H1 (cell line): ENCODE data around the gene HIVEP3. TPM values are rescaled to one million over a fixed set of nuclear protein-coding genes. Genes with fewer than 3 reads are reported as not detected.

Experiments used
- CTCF ChIA-PET: fragments of 300-600 bp; sonication (Branson Sonifier 250); formaldehyde crosslinking; loops from one replicate; lab custom pipeline; 2021; ENCODE audit not compliant: partially characterized antibody; lab: Charles Lee
- POLR2A ChIA-PET: fragments of 300-600 bp; sonication (Branson Sonifier 250); formaldehyde crosslinking; loops from one replicate; lab custom pipeline; 2021; ENCODE audit warnings: inconsistent platforms; ENCODE audit not compliant: partially characterized antibody; lab: Charles Lee
- DNase-seq, 2 experiments: peaks; one replicate each; pipeline versions ENCODE4 v3.0.0 to v3.0.0-alpha.2; 2010 to 2022; ENCODE audit warnings: low spot score in 2 of 2, low read depth in 1 of 2, mixed read lengths in 1 of 2
- FAIRE-seq: peaks from 2 replicates; lab custom pipeline; 2011; peaks lifted over from hg19 to GRCh38; lab: Jason Lieb, UNC
- H2AFZ ChIP-seq: 2 replicates; pipeline ENCODE4 v1.8.1; 2012; ENCODE audit warnings: low read length, inconsistent platforms
- H2AK5ac ChIP-seq: 2 replicates; pipeline ENCODE4 v1.6.1; 2013; ENCODE audit warnings: low read depth, low read length
- H2BK120ac ChIP-seq: replicated peaks from 2 replicates; pipeline ENCODE3; 2013; ENCODE audit warnings: low read depth, low read length, inconsistent platforms
- H2BK12ac ChIP-seq: 2 replicates; pipeline ENCODE4 v1.6.1; 2013; ENCODE audit warnings: low read depth, low read length
- H2BK15ac ChIP-seq: 2 replicates; pipeline ENCODE4 v1.6.1; 2013; ENCODE audit warnings: low read length
- H2BK20ac ChIP-seq: 2 replicates; pipeline ENCODE4 v1.6.1; 2013; ENCODE audit warnings: low read length
- H2BK5ac ChIP-seq: 2 replicates; pipeline ENCODE4 v1.6.1; 2013; ENCODE audit warnings: low read depth, low read length
- H3K14ac ChIP-seq: 2 replicates; pipeline ENCODE4 v1.6.1; 2013; ENCODE audit warnings: inconsistent platforms; ENCODE audit not compliant: insufficient read length
- H3K18ac ChIP-seq: 2 replicates; pipeline ENCODE4 v1.6.1; 2013; ENCODE audit warnings: low read length; ENCODE audit errors: extremely low read depth
- H3K23ac ChIP-seq: 2 replicates; pipeline ENCODE4 v1.6.1; 2013; ENCODE audit warnings: inconsistent platforms; ENCODE audit not compliant: insufficient read length
- H3K23me2 ChIP-seq: 2 replicates; pipeline ENCODE4 v1.6.1; 2013; ENCODE audit warnings: low read depth, low read length
- H3K27ac ChIP-seq: 2 replicates; pipeline ENCODE4 v1.6.1; 2011; ENCODE audit warnings: low read depth, low read length, inconsistent platforms
- H3K27me3 ChIP-seq, 4 experiments: replicated peaks in 1 of 4; 1 replicate in 1 of 4; 2 replicates in 3 of 4; pipeline versions ENCODE4 v1.6.1 to v1.8.1; 2011 to 2013; ENCODE audit warnings: low read length in 3 of 4, mild to moderate bottlenecking in 3 of 4, inconsistent platforms in 2 of 4, mixed read lengths in 2 of 4, moderate library complexity in 1 of 4; ENCODE audit not compliant: control insufficient read depth in 3 of 4, insufficient read depth in 3 of 4; ENCODE audit errors: extremely low read depth in 1 of 4
- H3K36me3 ChIP-seq, 4 experiments: 2 replicates each; pipeline versions ENCODE4 v1.6.1 to v1.8.1; 2011 to 2013; ENCODE audit warnings: mild to moderate bottlenecking in 4 of 4, low read length in 3 of 4, moderate library complexity in 2 of 4, control low read depth in 1 of 4, inconsistent platforms in 1 of 4; ENCODE audit not compliant: insufficient read depth in 4 of 4, control insufficient read depth in 2 of 4
- H3K4ac ChIP-seq: replicated peaks from 2 replicates; pipeline ENCODE3; 2013; ENCODE audit warnings: low read length, low read depth, mixed read lengths, inconsistent platforms; ENCODE audit not compliant: insufficient read length
- H3K4me1 ChIP-seq, 4 experiments: replicated peaks in 1 of 4; 1 replicate in 1 of 4; 2 replicates in 3 of 4; pipeline versions ENCODE4 v1.6.1 to v1.8.1; 2011 to 2013; ENCODE audit warnings: low read length in 3 of 4, inconsistent platforms in 2 of 4, mixed read lengths in 1 of 4; ENCODE audit not compliant: insufficient read depth in 4 of 4, control insufficient read depth in 3 of 4
- H3K4me2 ChIP-seq, 2 experiments: 2 replicates each; pipeline versions ENCODE4 v1.6.1 to v1.8.1; 2011 to 2013; ENCODE audit warnings: low read depth in 2 of 2, low read length in 2 of 2, control low read depth in 1 of 2, inconsistent platforms in 1 of 2, mild to moderate bottlenecking in 1 of 2; ENCODE audit not compliant: insufficient read depth in 1 of 2
- H3K4me3 ChIP-seq, 4 experiments: fragments of 200-600, 300-600 bp in 1 of 4; sonication (generic), shearing (Covaris generic), sonication (Bioruptor Twin) in 1 of 4; 2 replicates each; pipeline versions ENCODE4 v1.5.1 to v1.8.1; 2011 to 2016; ENCODE audit warnings: low read length in 4 of 4, low read depth in 3 of 4, control low read depth in 2 of 4, inconsistent platforms in 2 of 4, mild to moderate bottlenecking in 2 of 4, mixed read lengths in 1 of 4, moderate library complexity in 1 of 4; ENCODE audit not compliant: insufficient read depth in 2 of 4; ENCODE audit errors: extremely low read depth in 1 of 4
- H3K56ac ChIP-seq: replicated peaks from 2 replicates; pipeline ENCODE3; 2013; ENCODE audit warnings: low read depth, mild to moderate bottlenecking, mixed read lengths, low read length, inconsistent platforms; ENCODE audit not compliant: insufficient read length
- H3K79me1 ChIP-seq: 2 replicates; pipeline ENCODE4 v1.6.1; 2013; ENCODE audit warnings: low read depth, low read length, control low read depth
- H3K79me2 ChIP-seq, 2 experiments: 2 replicates each; pipeline versions ENCODE4 v1.6.1 to v1.8.1; 2012 to 2013; ENCODE audit warnings: low read length in 2 of 2, mild to moderate bottlenecking in 2 of 2, inconsistent platforms in 1 of 2; ENCODE audit not compliant: insufficient read depth in 2 of 2, control insufficient read depth in 1 of 2
- H3K9ac ChIP-seq, 4 experiments: replicated peaks in 1 of 4; 1 replicate in 1 of 4; 2 replicates in 3 of 4; pipeline versions ENCODE4 v1.6.1 to v1.8.1; 2011 to 2013; ENCODE audit warnings: low read depth in 3 of 4, low read length in 3 of 4, control low read depth in 2 of 4, mild to moderate bottlenecking in 2 of 4, moderate library complexity in 2 of 4, inconsistent platforms in 1 of 4; ENCODE audit errors: extremely low read depth in 1 of 4
- H3K9me3 ChIP-seq, 2 experiments: 2 replicates each; pipeline versions ENCODE4 v1.6.1 to v1.8.1; 2012 to 2013; ENCODE audit warnings: mild to moderate bottlenecking in 2 of 2, moderate library complexity in 2 of 2, control low read depth in 1 of 2, inconsistent platforms in 1 of 2, low read depth in 1 of 2, low read length in 1 of 2, mixed read lengths in 1 of 2; ENCODE audit not compliant: insufficient read depth in 2 of 2
- H4K20me1 ChIP-seq, 2 experiments: replicated peaks in 1 of 2; 2 replicates each; pipeline versions ENCODE3 to v1.8.1; 2011 to 2013; ENCODE audit warnings: inconsistent platforms in 2 of 2, low read length in 2 of 2, mild to moderate bottlenecking in 1 of 2; ENCODE audit not compliant: insufficient read depth in 2 of 2, control insufficient read depth in 1 of 2
- H4K5ac ChIP-seq: 2 replicates; pipeline ENCODE4 v1.6.1; 2013; ENCODE audit warnings: low read length, low read depth, mixed read lengths, inconsistent platforms; ENCODE audit not compliant: insufficient read length
- H4K8ac ChIP-seq: 2 replicates; pipeline ENCODE4 v1.8.0; 2013; ENCODE audit warnings: mild to moderate bottlenecking, moderate library complexity, low read length, inconsistent platforms; ENCODE audit not compliant: insufficient read depth; ENCODE audit errors: extremely low read depth
- H4K91ac ChIP-seq: replicated peaks from 2 replicates; pipeline ENCODE3; 2013; ENCODE audit warnings: low read length, mixed read lengths, inconsistent platforms; ENCODE audit not compliant: insufficient read length
- JUND ChIP-seq: IDR thresholded peaks from 2 replicates; pipeline ENCODE4 v1.6.1; 2011; ENCODE audit warnings: mild to moderate bottlenecking, improper control_type of control experiment, low read length
- NRF1 ChIP-seq: IDR thresholded peaks from 2 replicates; pipeline ENCODE4 v1.6.1; 2011; ENCODE audit warnings: mild to moderate bottlenecking, low read depth, low read length, improper control_type of control experiment
- WGBS, 2 experiments: shearing (Covaris generic) in 1 of 2; methylation state at CpG; one replicate each; pipeline versions ENCODE4 v1.1.6 to v1.1.7; 2013 to 2015; ENCODE audit warnings: low lambda C conversion rate in 2 of 2, mixed read lengths in 2 of 2, inconsistent platforms in 1 of 2, low coverage in 1 of 2, missing lambda C conversion rate in 1 of 2; ENCODE audit not compliant: insufficient replicate concordance in 2 of 2, insufficient coverage in 1 of 2, insufficient read length in 1 of 2; ENCODE audit errors: extremely low coverage in 1 of 2, missing lambda C conversion rate in 1 of 2; 5-methylcytosine and 5-hydroxymethylcytosine counted together
- polyA plus RNA-seq, 7 experiments: library from polyadenylated mRNA; depleted of rRNA in 3 of 7; stranded (reverse) in 5 of 7; unstranded in 2 of 7; fragments of >200 nt in 5 of 7; fragments of 200-250 nt in 2 of 7; gene quantifications; 1 replicate in 5 of 7; 2 replicates in 1 of 7; 4 replicates in 1 of 7; pipeline versions ENCODE4 v1.2.1 to v1.2.3, GENCODE V29; 2011 to 2013; ENCODE audit warnings: missing spikeins in 2 of 7, mixed read lengths in 2 of 7
- total RNA-seq: library from RNA; stranded (reverse); fragmentation: NEBNext Ultra II Directional; extraction: Animal tissue kit (Norgen Biotek cat#: 25700); gene quantifications from 2 replicates; pipeline ENCODE4 v1.2.1, GENCODE V29; 2021

HIVEP3 gene
- total and polyA plus RNA-seq, 2 of the 8 experiments (the other 6 are each of a cell fraction or from before 2014, with no cell fraction given), result 0.24 to 0.69 TPM

GRCh38 chr1:41870076-41870562 is 48.6 kb downstream of the HIVEP3 start:
- H4K91ac ChIP-seq, result no peak overlapping the region
- H3K14ac ChIP-seq, result no peak overlapping the region
- H2BK5ac ChIP-seq, result no peak overlapping the region
- TF ChIP-seq JUND (peak; percentile 60; the same call in 1 of the 2 replicates), NRF1 (no peak)
- TF ChIP-seq, all 59 proteins: peak for 1
- no peak overlapping the region for H2BK15ac ChIP-seq
- no peak overlapping the region for H3K18ac ChIP-seq
- H3K23ac ChIP-seq, result no peak overlapping the region
- H3K4ac ChIP-seq, result no peak overlapping the region
- no peaks in the 10 kb centered on the region for H3K36me3 ChIP-seq
- H2AFZ ChIP-seq, result no peak overlapping the region
- H3K79me2 ChIP-seq, result no peaks in the 10 kb centered on the region
- H3K23me2 ChIP-seq, result no peaks in the 10 kb centered on the region
- ChIA-PET POLR2A (no interaction called here), CTCF (interaction anchor here (1.3 to 1.7 kb wide), 2 partner anchors 20 to 58 kb away, joined by 4 to 5 read pairs; no protein-coding TSS in a partner anchor)
- no peaks in the 10 kb centered on the region for H3K9me3 ChIP-seq
- H3K56ac ChIP-seq, result no peak overlapping the region
- WGBS, 2 experiments, result 68% methylated on average over 7 of the region's 7 CpGs; no CpG with 5 or more reads in 1 of the 2 experiments
- no peak for DNase-seq
- H2BK120ac ChIP-seq, result no peak overlapping the region
- H3K79me1 ChIP-seq, result no peaks in the 10 kb centered on the region
- H2AK5ac ChIP-seq, result no peak overlapping the region
- peaks cover 8 to 13% (median 9%) of the 10 kb centered on the region in 4 experiments for H3K4me1 ChIP-seq
- H4K8ac ChIP-seq, result no peak overlapping the region
- H2BK20ac ChIP-seq, result no peak overlapping the region
- H3K9ac ChIP-seq, result no peak overlapping the region
- no peak overlapping the region for H4K5ac ChIP-seq
- H2BK12ac ChIP-seq, result no peak overlapping the region
- no peaks in the 10 kb centered on the region for H3K27me3 ChIP-seq
- H3K4me3 ChIP-seq, result no peak overlapping the region
- H3K27ac ChIP-seq, result no peak overlapping the region
- no peak overlapping the region for H3K4me2 ChIP-seq
- FAIRE-seq, result no peak
- H4K20me1 ChIP-seq, result no peaks in the 10 kb centered on the region
